Astrocyte (in vitro differentiated cells and primary cell): ENCODE data around the gene ZBP1. TPM values are rescaled to one million over a fixed set of nuclear protein-coding genes. Genes with fewer than 3 reads are reported as not detected.

ENCODE experiments used
- DNase-seq: peaks from one replicate; pipeline ENCODE4 v3.0.0-alpha.2; 2010; ENCODE audit warnings: low read depth
- FAIRE-seq: peaks from 2 replicates; lab custom pipeline; 2011; peaks lifted over from hg19 to GRCh38; lab: Jason Lieb, UNC
- H2AFZ ChIP-seq: 2 replicates; pipeline ENCODE4 v1.6.0; 2012; ENCODE audit warnings: low read depth, low read length, inconsistent platforms
- H3K27ac ChIP-seq: 2 replicates; pipeline ENCODE4 v1.5.1; 2011; ENCODE audit warnings: low read depth, low read length, inconsistent platforms
- H3K27me3 ChIP-seq: 2 replicates; pipeline ENCODE4 v1.6.0; 2011; ENCODE audit warnings: low read length, inconsistent platforms; ENCODE audit not compliant: insufficient read depth
- H3K36me3 ChIP-seq: 2 replicates; pipeline ENCODE4 v1.5.1; 2011; ENCODE audit warnings: low read length, inconsistent platforms; ENCODE audit not compliant: insufficient read depth
- H3K4me1 ChIP-seq: 2 replicates; pipeline ENCODE4 v1.5.1; 2011; ENCODE audit warnings: low read length, inconsistent platforms; ENCODE audit not compliant: insufficient read depth
- H3K4me2 ChIP-seq: 2 replicates; pipeline ENCODE4 v1.6.0; 2012; ENCODE audit warnings: low read length, inconsistent platforms
- H3K4me3 ChIP-seq: 2 replicates; pipeline ENCODE4 v1.5.1; 2011; ENCODE audit warnings: low read depth, mild to moderate bottlenecking, low read length, inconsistent platforms; ENCODE audit not compliant: insufficient read depth
- H3K79me2 ChIP-seq: 2 replicates; pipeline ENCODE4 v1.6.0; 2012; ENCODE audit warnings: mild to moderate bottlenecking, low read length, inconsistent platforms; ENCODE audit not compliant: insufficient read depth
- H3K9ac ChIP-seq: 2 replicates; pipeline ENCODE4 v1.6.0; 2012; ENCODE audit warnings: mild to moderate bottlenecking, low read length, inconsistent platforms
- H3K9me3 ChIP-seq: 2 replicates; pipeline ENCODE4 v1.5.1; 2012; ENCODE audit warnings: low read depth, mild to moderate bottlenecking, low read length, inconsistent platforms; ENCODE audit not compliant: insufficient read depth
- H4K20me1 ChIP-seq: 2 replicates; pipeline ENCODE4 v1.6.0; 2012; ENCODE audit warnings: low read length, inconsistent platforms; ENCODE audit not compliant: insufficient read depth
- H3K27ac Mint-ChIP-seq: one replicate; pipeline ENCODE4 v1.8.0; 2021; ENCODE audit warnings: mild to moderate bottlenecking, mixed read lengths; ENCODE audit not compliant: unreplicated experiment
- H3K27me3 Mint-ChIP-seq: one replicate; pipeline ENCODE4 v1.8.0; 2021; ENCODE audit warnings: low read depth, mixed read lengths; ENCODE audit not compliant: unreplicated experiment
- H3K36me3 Mint-ChIP-seq: one replicate; pipeline ENCODE4 v1.8.0; 2021; ENCODE audit warnings: low read depth, mixed read lengths; ENCODE audit not compliant: unreplicated experiment
- H3K4me1 Mint-ChIP-seq: one replicate; pipeline ENCODE4 v1.8.0; 2021; ENCODE audit warnings: low read depth, mixed read lengths; ENCODE audit not compliant: unreplicated experiment
- H3K4me3 Mint-ChIP-seq: one replicate; pipeline ENCODE4 v1.8.0; 2021; ENCODE audit warnings: mild to moderate bottlenecking, moderate library complexity, mixed read lengths; ENCODE audit not compliant: unreplicated experiment
- H3K9me3 Mint-ChIP-seq: one replicate; pipeline ENCODE4 v1.8.0; 2021; ENCODE audit warnings: mild to moderate bottlenecking, mixed read lengths; ENCODE audit not compliant: unreplicated experiment
- CTCF ChIP-seq: IDR thresholded peaks from 2 replicates; pipeline ENCODE4 v1.5.1; 2011; ENCODE audit warnings: low read depth, mild to moderate bottlenecking, inconsistent platforms, low read length, moderate library complexity; ENCODE audit not compliant: insufficient read depth
- EZH2 ChIP-seq: IDR thresholded peaks from 2 replicates; pipeline ENCODE4 v1.6.1; 2012; ENCODE audit warnings: mild to moderate bottlenecking, low read length, inconsistent platforms; ENCODE audit not compliant: insufficient read depth
- total RNA-seq: library from RNA; stranded (reverse); gene quantifications from 2 replicates; pipeline ENCODE4 v1.2.1, GENCODE V29; 2021

ZBP1 gene
- total RNA-seq, 1 donor from 2014 or later, result not detected

GRCh38 chr20:57656252-57656820, 36.1 kb upstream of the ZBP1 start:
- H3K27me3 Mint-ChIP-seq, result no peaks in the 10 kb centered on the region
- H3K4me3 Mint-ChIP-seq, result no peak overlapping the region
- H3K9me3 ChIP-seq, result no peaks in the 10 kb centered on the region
- no peak overlapping the region for H3K4me3 ChIP-seq
- H3K36me3 Mint-ChIP-seq, result peaks cover 18% of the 10 kb centered on the region
- no peaks in the 10 kb centered on the region for H3K27me3 ChIP-seq
- H3K9ac ChIP-seq, result no peak overlapping the region
- H3K79me2 ChIP-seq, result peaks cover 64% of the 10 kb centered on the region
- no peaks in the 10 kb centered on the region for H3K9me3 Mint-ChIP-seq
- H3K4me1 ChIP-seq, result peaks cover 11% of the 10 kb centered on the region
- H3K4me1 Mint-ChIP-seq, result peaks cover 7% of the 10 kb centered on the region
- no peak overlapping the region for H3K27ac Mint-ChIP-seq
- H3K4me2 ChIP-seq, result no peak overlapping the region
- H4K20me1 ChIP-seq, result peaks cover 92% of the 10 kb centered on the region
- H3K27ac ChIP-seq, result no peak overlapping the region
- H2AFZ ChIP-seq, result no peak overlapping the region
- H3K36me3 ChIP-seq, result peaks cover 6% of the 10 kb centered on the region
- DNase-seq (no peak), FAIRE-seq (no peak)
- TF ChIP-seq EZH2, result no peak
- TF ChIP-seq CTCF, result no peak

- Mint-ChIP-seq H3K36me3 (peaks cover 18% of the 10 kb centered on the region), H3K27ac (no peak overlapping the region), H3K4me3 (no peak overlapping the region), H3K4me1 (peaks cover 5% of the 10 kb centered on the region), H3K9me3 (no peaks in the 10 kb centered on the region), H3K27me3 (no peaks in the 10 kb centered on the region)
- DNase-seq (no peak), FAIRE-seq (no peak)
- H3K4me1 ChIP-seq, result peaks cover 11% of the 10 kb centered on the region
- H3K9ac ChIP-seq, result no peak overlapping the region
- no peak overlapping the region for H3K4me3 ChIP-seq
- no peaks in the 10 kb centered on the region for H3K9me3 ChIP-seq
- TF ChIP-seq EZH2 (no peak), CTCF (no peak)
- H2AFZ ChIP-seq, result no peak overlapping the region
- H3K36me3 ChIP-seq, result peaks cover 9% of the 10 kb centered on the region
- H3K79me2 ChIP-seq, result peaks cover 59% of the 10 kb centered on the region
- H4K20me1 ChIP-seq, result peaks cover 90% of the 10 kb centered on the region
- H3K27ac ChIP-seq, result no peak overlapping the region
- H3K4me2 ChIP-seq, result no peak overlapping the region
- no peaks in the 10 kb centered on the region for H3K27me3 ChIP-seq
Observed at GRCh38 chr20:57655809-57656155, 35.6 kb upstream of the ZBP1 start.

GRCh38 chr20:57654998-57655808, 35.0 kb upstream of the ZBP1 start:
- peaks cover 4% of the 10 kb centered on the region for H3K4me1 Mint-ChIP-seq
- peaks cover 15% of the 10 kb centered on the region for H3K36me3 ChIP-seq

More at GRCh38 chr20:57654998-57655808, 35.0 kb upstream of the ZBP1 start:
- no peak overlapping the region for H3K9ac ChIP-seq
- H3K9me3 ChIP-seq, result no peaks in the 10 kb centered on the region
- H4K20me1 ChIP-seq, result peaks cover 90% of the 10 kb centered on the region
- no peak overlapping the region for H3K27ac Mint-ChIP-seq
- H3K4me2 ChIP-seq, result no peak overlapping the region
- H3K9me3 Mint-ChIP-seq, result no peaks in the 10 kb centered on the region
- H3K27me3 Mint-ChIP-seq, result no peaks in the 10 kb centered on the region
- peaks cover 11% of the 10 kb centered on the region for H3K4me1 ChIP-seq
- H3K4me3 ChIP-seq, result no peak overlapping the region
- no peak for DNase-seq
- TF ChIP-seq EZH2 (no peak), CTCF (no peak)
- H3K27me3 ChIP-seq, result no peaks in the 10 kb centered on the region
- H2AFZ ChIP-seq, result no peak overlapping the region
- H3K36me3 Mint-ChIP-seq, result peaks cover 18% of the 10 kb centered on the region
- no peak for FAIRE-seq
- H3K4me3 Mint-ChIP-seq, result no peak overlapping the region
- H3K27ac ChIP-seq, result no peak overlapping the region
- peaks cover 53% of the 10 kb centered on the region for H3K79me2 ChIP-seq
